DMS 273 (cell line): Measurements from ENCODE around the gene ROPN1L.
"Not testable (repeated sequence)": the region's sequence is repeated elsewhere in the genome, so short reads cannot be mapped to it uniquely, and the experiment has no call there.

Experiments
- DNase-seq: peaks from one replicate; lab custom pipeline; 2025; ENCODE audit not compliant: unreplicated experiment; lab: John Stamatoyannopoulos, UW

The ROPN1L gene

GRCh38 chr5:10476878-10477277 is 35.2 kb downstream of the ROPN1L start:
- DNase-seq: peak; percentile 34

DNA sequence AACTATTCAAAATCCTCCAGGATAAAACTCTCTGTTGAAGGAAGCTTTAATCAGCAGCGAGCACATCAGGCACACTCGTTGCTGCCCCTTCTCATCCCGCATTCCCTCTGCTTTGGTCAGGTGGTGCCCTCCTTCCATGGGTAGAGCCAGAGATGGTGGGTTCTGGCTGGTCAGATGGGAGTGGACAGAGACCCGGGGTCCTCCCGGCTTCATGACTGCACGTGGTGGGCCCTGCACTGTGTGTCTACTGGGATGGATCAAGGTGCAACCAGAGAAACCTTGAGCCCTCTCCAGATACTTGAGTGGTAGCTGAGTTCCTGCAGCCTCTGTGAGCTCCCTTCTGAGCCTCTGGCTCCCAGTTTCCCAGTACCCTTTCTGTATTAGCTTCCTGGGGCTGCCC is 36.3 kb downstream of the ROPN1L start:
- DNase-seq: no peak

DNA sequence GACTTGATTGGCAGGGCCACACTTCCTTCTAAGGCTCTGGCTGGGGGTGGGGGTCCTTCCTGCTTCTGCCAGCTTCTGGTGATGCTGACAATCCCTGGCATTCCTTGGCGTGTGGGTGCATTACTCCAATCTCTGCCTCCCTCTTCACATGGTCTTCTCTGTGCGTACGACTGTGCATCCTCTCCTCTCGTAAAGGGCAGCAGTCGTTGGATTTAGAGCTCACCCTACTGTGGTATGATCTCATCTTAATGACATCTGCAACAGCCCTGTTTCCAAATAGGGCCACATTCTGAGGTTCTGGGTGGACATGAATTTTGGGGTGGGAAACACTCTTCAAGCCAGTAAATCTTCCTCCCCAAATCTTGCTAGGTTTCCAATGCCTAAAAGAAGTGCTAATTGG is 36.8 kb downstream of the ROPN1L start:
- no peak for DNase-seq

DNA sequence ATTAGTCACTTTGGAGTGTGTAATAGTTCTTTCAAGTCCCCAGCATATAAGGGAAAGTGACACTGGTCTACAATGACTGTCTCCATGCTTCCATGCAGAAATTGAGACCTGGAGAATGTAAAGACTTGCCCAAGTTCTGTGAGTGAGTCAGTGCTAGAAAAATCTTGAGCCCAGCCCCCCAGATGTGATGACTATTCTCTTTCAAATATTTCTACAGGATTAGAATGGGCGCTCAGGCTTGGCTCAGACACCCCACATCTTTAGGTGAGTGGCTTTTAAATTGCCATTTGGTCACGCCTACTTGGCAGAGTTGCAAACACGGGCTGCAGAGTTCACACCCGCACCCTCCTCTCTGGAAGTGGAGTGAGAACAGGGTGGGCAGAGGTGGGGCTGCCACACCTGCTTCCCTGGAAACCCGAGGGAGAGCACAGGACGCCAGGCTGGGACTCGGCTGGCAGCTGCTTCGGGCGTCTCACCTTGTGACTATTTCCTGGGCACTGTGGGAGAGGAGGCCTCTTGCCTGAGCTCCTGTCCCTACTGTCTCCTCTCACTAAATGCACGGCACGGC is 37.6 kb downstream of the ROPN1L start:
- DNase-seq: no peak

DNA sequence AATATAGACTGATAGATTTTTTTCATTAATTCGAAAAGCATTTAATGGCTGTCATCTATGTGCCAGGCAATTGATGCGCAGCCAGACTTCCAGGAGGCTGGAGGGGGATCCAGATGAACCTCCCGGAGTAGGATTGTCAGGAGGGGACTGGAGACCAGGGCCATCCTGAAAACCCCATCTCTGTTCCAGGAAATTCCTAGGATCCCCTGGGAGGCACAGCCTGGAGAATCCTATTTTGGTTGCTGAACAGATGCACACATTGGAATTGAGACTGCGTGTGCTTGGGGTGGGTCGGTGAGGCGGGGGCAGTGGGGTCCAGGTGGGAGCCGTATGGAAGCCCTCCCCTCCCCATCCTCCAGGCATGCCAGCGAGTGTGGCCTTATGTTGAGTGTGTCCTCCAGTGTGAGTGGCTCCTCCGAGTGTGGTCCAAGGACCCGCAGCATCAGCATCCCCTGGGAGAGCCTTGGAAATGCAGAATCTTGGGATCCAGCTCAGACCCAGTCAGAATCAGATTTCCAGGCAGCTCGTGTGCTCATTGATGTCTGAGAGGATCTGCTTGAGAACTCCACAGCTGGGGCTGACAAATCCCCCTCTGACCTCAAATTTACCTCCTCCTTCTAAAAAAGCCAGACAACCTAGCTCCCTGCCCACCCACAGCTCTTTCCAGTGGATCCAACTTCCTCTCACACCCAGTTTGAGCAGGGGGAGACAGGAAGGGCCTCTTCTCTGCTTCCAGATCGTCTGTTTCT is 38.7 kb downstream of the ROPN1L start:
- peak; percentile 28 for DNase-seq

- no peak for DNase-seq
Observed at GRCh38 chr5:10481241-10481935, 39.7 kb downstream of the ROPN1L start.

DNA sequence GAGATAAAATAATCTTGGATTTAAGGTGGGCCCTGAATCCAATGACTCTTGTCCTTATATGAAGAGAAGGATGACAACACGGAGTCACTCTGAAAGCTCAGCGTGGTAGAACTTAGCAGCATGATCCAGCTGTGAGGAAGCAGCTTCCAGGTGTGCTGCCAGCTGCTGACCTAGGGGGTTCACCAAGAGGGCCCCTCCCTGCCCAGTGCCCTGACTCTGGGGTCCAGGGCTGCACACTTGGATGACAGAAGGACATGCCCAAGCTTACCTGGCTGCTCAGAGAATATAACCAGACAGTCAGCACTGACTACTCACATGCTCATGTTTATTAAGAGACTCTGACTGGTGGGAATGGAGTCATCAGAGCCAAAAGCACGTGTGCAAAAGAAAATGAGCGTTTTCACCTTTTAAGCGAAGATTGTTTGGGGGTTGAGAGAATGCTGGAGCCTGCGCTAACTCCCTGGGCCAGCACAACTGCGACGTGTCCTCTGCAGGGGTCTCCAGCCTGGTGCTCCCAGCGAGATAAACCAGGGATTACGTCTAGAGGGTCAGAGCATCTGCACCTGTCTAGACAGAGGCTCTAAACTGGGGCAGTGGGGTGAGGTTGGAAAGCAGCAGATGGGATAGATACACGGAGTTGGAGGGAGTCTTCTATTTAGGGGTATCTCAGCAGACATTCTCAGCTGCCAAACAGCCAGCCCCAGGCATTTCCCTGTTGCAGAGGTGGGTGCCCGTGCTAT is 41.3 kb downstream of the ROPN1L start:
- no peak for DNase-seq

- no peak for DNase-seq
Observed at GRCh38 chr5:10484774-10485141, 43.1 kb downstream of the ROPN1L start.

DNA sequence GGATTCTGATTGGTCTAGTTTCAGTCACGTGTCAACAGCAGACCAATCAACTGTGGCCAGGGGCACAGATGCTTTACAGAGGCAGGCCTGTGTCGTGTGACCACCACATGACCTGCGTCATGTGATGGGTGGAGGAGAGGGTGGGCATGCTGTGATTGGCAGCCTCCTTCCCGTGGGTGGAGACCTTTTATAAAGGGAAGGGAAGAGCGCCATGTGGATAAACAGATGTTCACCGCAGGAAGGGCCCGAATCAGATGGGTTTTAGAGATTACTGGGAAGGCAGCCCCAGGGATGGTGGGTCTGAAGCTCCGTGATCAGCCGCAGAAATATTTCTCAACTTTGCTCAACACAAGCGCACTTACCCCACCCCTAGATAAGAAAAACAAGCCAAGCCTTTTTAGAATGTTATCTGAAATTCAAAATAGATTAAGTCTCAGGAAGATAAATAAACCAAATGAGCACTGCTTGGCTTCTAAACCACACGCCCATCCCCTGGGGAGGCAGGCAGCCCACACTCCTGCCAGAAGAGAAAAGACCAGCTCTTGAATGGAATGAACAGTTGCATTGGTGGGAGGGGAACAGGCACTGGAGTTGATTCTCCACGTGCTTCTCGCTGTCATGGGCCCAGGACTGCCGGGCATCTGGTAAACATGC is 43.6 kb downstream of the ROPN1L start:
- DNase-seq: peak; percentile 100

- peak; percentile 53 for DNase-seq
Observed at GRCh38 chr5:10485897-10486296, 44.2 kb downstream of the ROPN1L start.

DNA sequence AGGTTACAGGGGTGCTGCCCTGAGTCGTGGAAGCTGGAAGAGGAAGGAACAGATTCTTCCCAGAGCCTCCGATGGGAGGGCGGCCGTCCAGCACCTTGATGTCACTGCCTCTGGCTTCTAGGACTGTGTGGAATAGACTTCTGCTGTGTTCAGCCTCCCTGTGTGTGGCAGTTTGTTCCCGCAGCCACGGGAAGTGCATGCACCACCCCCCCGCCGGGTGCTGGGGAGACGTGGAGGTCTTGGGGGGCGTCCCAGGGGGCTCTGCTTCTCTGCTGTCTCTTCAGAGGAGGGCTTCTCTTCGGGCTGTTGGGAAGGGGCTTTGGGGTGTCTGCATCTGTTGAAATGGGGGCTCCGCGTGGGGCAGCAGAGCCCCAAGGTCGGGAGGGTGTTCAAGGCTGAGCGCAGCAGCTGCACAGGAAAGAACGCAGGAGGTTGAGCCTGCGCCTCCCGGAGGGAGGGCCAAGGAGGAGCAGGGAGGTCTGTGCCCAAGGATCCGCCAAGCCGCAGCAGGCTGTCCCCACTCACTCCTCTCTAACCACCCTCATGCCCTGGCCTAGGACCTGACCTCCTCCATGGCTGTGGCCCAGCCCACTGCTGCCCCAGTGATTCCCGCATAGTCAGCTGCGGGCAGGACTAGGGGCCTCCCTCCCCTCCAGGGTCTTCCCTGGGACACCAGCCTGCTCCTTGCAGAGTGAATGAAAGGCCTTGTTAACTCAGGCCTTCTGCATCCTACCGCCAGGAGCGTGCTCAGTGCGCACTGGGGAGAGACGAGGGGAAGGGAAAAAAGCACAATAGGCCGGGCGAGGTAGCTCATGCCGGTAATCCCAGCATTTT is 45.0 kb downstream of the ROPN1L start:
- DNase-seq: no peak

DNA sequence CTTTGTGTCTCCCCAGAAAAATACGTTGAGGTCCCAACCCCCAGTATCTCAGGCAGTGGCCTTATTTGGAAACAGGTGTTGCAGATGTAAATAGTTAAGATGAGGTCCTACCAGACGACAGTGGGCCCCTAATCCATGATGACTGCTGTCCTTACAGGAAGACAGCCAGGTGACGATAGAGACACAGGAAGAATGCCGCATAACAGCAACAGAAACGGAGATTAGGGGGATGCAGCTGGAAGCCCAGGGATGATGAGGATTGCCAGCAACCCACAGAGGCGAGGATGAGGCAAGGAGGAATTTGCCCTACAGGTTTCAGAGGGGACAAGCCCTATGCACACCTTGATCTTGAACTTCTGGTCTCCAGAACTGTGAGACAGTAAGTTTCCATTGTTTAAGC is 46.5 kb downstream of the ROPN1L start:
- no peak for DNase-seq

- DNase-seq: no peak
Observed at GRCh38 chr5:10489810-10490426, 48.2 kb downstream of the ROPN1L start.

GRCh38 chr5:10490927-10491672 is 49.4 kb downstream of the ROPN1L start:
- no peak for DNase-seq

GRCh38 chr5:10491673-10492026 is 50.0 kb downstream of the ROPN1L start:
- DNase-seq: no peak

- no peak for DNase-seq
Observed at GRCh38 chr5:10493884-10494283, 52.2 kb downstream of the ROPN1L start.

- not testable (repeated sequence) for DNase-seq
Observed at GRCh38 chr5:10494497-10494896, 52.8 kb downstream of the ROPN1L start.

DNA sequence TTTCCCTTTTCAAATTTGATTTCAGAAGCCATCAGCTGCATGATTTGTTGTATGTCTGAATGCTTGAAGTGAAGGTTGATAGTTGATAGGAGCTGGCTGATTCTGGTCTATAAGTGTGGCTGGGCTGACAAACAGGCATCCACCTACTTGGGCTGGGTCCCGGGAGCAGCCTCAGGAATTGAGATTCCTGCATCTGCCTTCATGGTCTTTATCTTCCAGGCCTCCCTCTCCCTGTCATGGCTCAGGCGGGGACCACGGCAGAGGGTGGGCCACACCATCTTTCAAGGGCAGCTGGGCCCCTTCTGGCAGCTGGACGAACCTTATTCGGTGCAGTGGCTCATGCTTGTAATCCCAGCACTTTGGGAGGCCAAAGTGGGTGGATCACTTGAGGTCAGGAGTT is 55.9 kb downstream of the ROPN1L start:
- no peak for DNase-seq

- DNase-seq: no peak
Observed at GRCh38 chr5:10498350-10498749, 56.7 kb downstream of the ROPN1L start.
